TTC549 (cell line): ENCODE measurements around the gene FAM98A.

ENCODE experiments used
- FAIRE-seq: peaks from 2 replicates; lab custom pipeline; 2012; peaks lifted over from hg19 to GRCh38; lab: Jason Lieb, UNC

Gene FAM98A

GRCh38 chr2:33599175-33599942 lies at the start of gene FAM98A:
FAM98A (minus strand) TSS chr2:33599299; CDS start chr2:33599221, 78 bp downstream.
- peak; percentile 96 for FAIRE-seq

- no peak for FAIRE-seq
Measured at GRCh38 chr2:33645861-33646260, 46.8 kb upstream of the FAM98A start.

GRCh38 chr2:33644215-33644614 lies 45.1 kb upstream of the FAM98A start:
- FAIRE-seq, result no peak

GRCh38 chr2:33636001-33636400 lies 36.9 kb upstream of the FAM98A start:
- no peak for FAIRE-seq

- no peak for FAIRE-seq
Measured at GRCh38 chr2:33634261-33634910, 35.3 kb upstream of the FAM98A start.

- no peak for FAIRE-seq
Measured at GRCh38 chr2:33633315-33633714, 34.2 kb upstream of the FAM98A start.

GRCh38 chr2:33632831-33633230 lies 33.7 kb upstream of the FAM98A start:
- no peak for FAIRE-seq

GRCh38 chr2:33628031-33628827 lies 29.1 kb upstream of the FAM98A start:
- no peak for FAIRE-seq

- FAIRE-seq, result no peak
Measured at GRCh38 chr2:33619028-33619427, 19.9 kb upstream of the FAM98A start.

- FAIRE-seq, result no peak
Measured at GRCh38 chr2:33617989-33618388, 18.9 kb upstream of the FAM98A start.

- FAIRE-seq, result no peak
Measured at GRCh38 chr2:33617401-33617800, 18.3 kb upstream of the FAM98A start.

- FAIRE-seq, result no peak
Measured at GRCh38 chr2:33616873-33617272, 17.8 kb upstream of the FAM98A start.

GRCh38 chr2:33614190-33614589 lies 15.1 kb upstream of the FAM98A start:
- FAIRE-seq, result no peak

GRCh38 chr2:33607905-33608304 lies 8.8 kb upstream of the FAM98A start:
- no peak for FAIRE-seq

- FAIRE-seq, result no peak
Measured at GRCh38 chr2:33607251-33607721, 8.2 kb upstream of the FAM98A start.

GRCh38 chr2:33606622-33607021 lies 7.5 kb upstream of the FAM98A start:
- FAIRE-seq, result no peak

- no peak for FAIRE-seq
Measured at GRCh38 chr2:33606100-33606499, 7.0 kb upstream of the FAM98A start.

GRCh38 chr2:33605056-33605455 lies 6.0 kb upstream of the FAM98A start:
- FAIRE-seq, result no peak

GRCh38 chr2:33603416-33603815 lies 4.3 kb upstream of the FAM98A start:
- FAIRE-seq, result no peak

GRCh38 chr2:33602201-33602830 lies 3.2 kb upstream of the FAM98A start:
- no peak for FAIRE-seq

- no peak for FAIRE-seq
Measured at GRCh38 chr2:33599943-33600192, 769 bp upstream of the FAM98A start.

- no peak for FAIRE-seq
Measured at GRCh38 chr2:33598561-33599174, 431 bp downstream of the FAM98A start.
